GM21723 (cell line): ENCODE results near the gene SPATA21.

Experiments used
- ATAC-seq: cut with Tn5 transposase; IDR thresholded peaks from one replicate; pipeline ENCODE4 v1.9.1; 2021; ENCODE audit warnings: mild to moderate bottlenecking, moderate library complexity; ENCODE audit not compliant: unreplicated experiment

The SPATA21 gene

GRCh38 chr1:16451841-16452528 is 14.8 kb upstream of the SPATA21 start:
- ATAC-seq, result no peak

- no peak for ATAC-seq
These were observed 13.7 kb upstream of the SPATA21 start for GRCh38 chr1:16450863-16451481.

- ATAC-seq, result no peak
These were observed 12.4 kb upstream of the SPATA21 start for GRCh38 chr1:16449666-16450065.

- no peak for ATAC-seq
These were observed 11.8 kb upstream of the SPATA21 start for GRCh38 chr1:16449065-16449464.

GRCh38 chr1:16447641-16448040 is 10.4 kb upstream of the SPATA21 start:
- no peak for ATAC-seq

- no peak for ATAC-seq
These were observed 8.9 kb upstream of the SPATA21 start for GRCh38 chr1:16446116-16446515.

GRCh38 chr1:16445052-16445451 is 7.8 kb upstream of the SPATA21 start:
- no peak for ATAC-seq

GRCh38 chr1:16443975-16444770 is 6.9 kb upstream of the SPATA21 start:
- ATAC-seq, result no peak

- no peak for ATAC-seq
These were observed 5.7 kb upstream of the SPATA21 start for GRCh38 chr1:16442941-16443340.

- ATAC-seq, result no peak
These were observed 5.0 kb upstream of the SPATA21 start for GRCh38 chr1:16442265-16442664.

- no peak for ATAC-seq
These were observed 4.0 kb upstream of the SPATA21 start for GRCh38 chr1:16441282-16441665.

- peak; percentile 77 for ATAC-seq
These were observed 3.5 kb upstream of the SPATA21 start, which contains the start of gene NECAP2 for GRCh38 chr1:16440470-16441281. Gene NECAP2, plus strand, starts transcription at chr1:16440724. Its CDS starts 38 bp downstream, at chr1:16440762.

GRCh38 chr1:16440131-16440469 is 2.9 kb upstream of the SPATA21 start:
- peak; percentile 28 for ATAC-seq

- no peak for ATAC-seq
These were observed 1.7 kb upstream of the SPATA21 start for GRCh38 chr1:16438924-16439323.

GRCh38 chr1:16438516-16438915 is 1.3 kb upstream of the SPATA21 start:
- ATAC-seq, result no peak

- no peak for ATAC-seq
These were observed 2.7 kb downstream of the SPATA21 start for GRCh38 chr1:16434501-16434900.

GRCh38 chr1:16434007-16434406 is 3.2 kb downstream of the SPATA21 start:
- ATAC-seq, result no peak

- no peak for ATAC-seq
These were observed 4.2 kb downstream of the SPATA21 start for GRCh38 chr1:16433030-16433429.

- no peak for ATAC-seq
These were observed 6.6 kb downstream of the SPATA21 start for GRCh38 chr1:16430606-16431005.

- ATAC-seq, result no peak
These were observed 11.8 kb downstream of the SPATA21 start for GRCh38 chr1:16425125-16426025.
